Right lobe of liver (tissue), 4 donors: Measurements from ENCODE around the gene GNAI2.

ENCODE experiments used
- POLR2A ChIP-seq: fragments of 450-650 bp; IDR thresholded peaks from one replicate; pipeline ENCODE4 v1.6.1; 2017; ENCODE audit warnings: antibody characterized with exemption, mild to moderate bottlenecking
- TF ChIP-seq, protein P1 (sequence below), 4 donors: fragments of 200-600 bp in 3 of 4; fragments of 450-650 bp in 1 of 4; IDR thresholded peaks; one replicate each; pipeline versions ENCODE4 v1.5.1 to v1.8.0; 2016 to 2022; ENCODE audit warnings: antibody characterized with exemption in 4 of 4, mild to moderate bottlenecking in 2 of 4
- donor health status: DM: no; HTN: no; CAD: no.
- donor health status: DM: no; HTN: no; CAD: no.
- donor health status: DM: no; HTN: yes; CAD: no.

DNA sequence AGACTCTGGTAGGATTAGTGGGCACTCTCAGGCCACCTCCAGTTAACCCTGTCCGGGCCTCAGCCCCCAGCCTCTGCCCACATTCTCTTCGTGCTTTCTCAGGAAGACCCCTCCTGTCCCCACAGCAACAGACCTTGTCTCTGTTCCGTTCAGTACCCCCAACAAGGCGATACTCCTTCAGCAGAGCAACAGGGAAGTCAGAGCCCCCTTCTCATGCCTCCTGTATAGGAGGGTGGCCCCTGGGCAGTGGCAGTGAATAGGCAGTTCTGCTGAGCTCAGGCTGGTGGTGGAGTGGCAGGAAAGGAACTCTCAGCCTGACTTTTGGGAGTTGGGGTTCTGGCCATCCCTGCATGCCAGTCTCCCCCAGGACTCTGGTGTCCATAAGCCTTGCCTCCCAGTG is 33.5 kb downstream of the GNAI2 start:
- TF ChIP-seq POLR2A = no peak
- TF ChIP-seq, protein P1, sequence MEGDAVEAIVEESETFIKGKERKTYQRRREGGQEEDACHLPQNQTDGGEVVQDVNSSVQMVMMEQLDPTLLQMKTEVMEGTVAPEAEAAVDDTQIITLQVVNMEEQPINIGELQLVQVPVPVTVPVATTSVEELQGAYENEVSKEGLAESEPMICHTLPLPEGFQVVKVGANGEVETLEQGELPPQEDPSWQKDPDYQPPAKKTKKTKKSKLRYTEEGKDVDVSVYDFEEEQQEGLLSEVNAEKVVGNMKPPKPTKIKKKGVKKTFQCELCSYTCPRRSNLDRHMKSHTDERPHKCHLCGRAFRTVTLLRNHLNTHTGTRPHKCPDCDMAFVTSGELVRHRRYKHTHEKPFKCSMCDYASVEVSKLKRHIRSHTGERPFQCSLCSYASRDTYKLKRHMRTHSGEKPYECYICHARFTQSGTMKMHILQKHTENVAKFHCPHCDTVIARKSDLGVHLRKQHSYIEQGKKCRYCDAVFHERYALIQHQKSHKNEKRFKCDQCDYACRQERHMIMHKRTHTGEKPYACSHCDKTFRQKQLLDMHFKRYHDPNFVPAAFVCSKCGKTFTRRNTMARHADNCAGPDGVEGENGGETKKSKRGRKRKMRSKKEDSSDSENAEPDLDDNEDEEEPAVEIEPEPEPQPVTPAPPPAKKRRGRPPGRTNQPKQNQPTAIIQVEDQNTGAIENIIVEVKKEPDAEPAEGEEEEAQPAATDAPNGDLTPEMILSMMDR (IDR thresholded peaks at IDR 0.05) = no peak
